ENCODE data around the gene NR4A1. TPM values are rescaled to one million over a fixed set of nuclear protein-coding genes. Genes with fewer than 3 reads are reported as not detected.

NR4A1 gene
- total RNA-seq, 1 donor from 2014 or later, result 46.1 TPM

GRCh38 chr12:52066346-52067080 lies 15.3 kb downstream of the NR4A1 start:
- intact Hi-C loops (cut with DNase I), result no loop called here
- ATAC-seq (ENCODE audit: poor library complexity), result no peak
- no peak for DNase-seq

- no peak for ATAC-seq (ENCODE audit: poor library complexity)
- intact Hi-C loops (cut with DNase I), result no loop called here
- DNase-seq, result no peak
Observed at GRCh38 chr12:52067081-52067374, 15.8 kb downstream of the NR4A1 start.

GRCh38 chr12:52069327-52070184 lies 18.3 kb downstream of the NR4A1 start, which contains the start of gene ATG101:
Gene ATG101 (plus strand): TSS chr12:52069978. CDS start chr12:52073651, 3,673 bp downstream.
- ATAC-seq (ENCODE audit: poor library complexity), result peak; percentile 99
- peak; percentile 92 for DNase-seq
- intact Hi-C loops (cut with DNase I), result no loop called here

- ATAC-seq (ENCODE audit: poor library complexity) (peak; percentile 32), DNase-seq (no peak)
- intact Hi-C loops (cut with DNase I), result no loop called here
Observed at GRCh38 chr12:52070185-52070925, 19.1 kb downstream of the NR4A1 start.

GRCh38 chr12:52073531-52074381 lies 22.5 kb downstream of the NR4A1 start:
- no peak for ATAC-seq (ENCODE audit: poor library complexity)
- no peak for DNase-seq
- intact Hi-C loops (cut with DNase I), result no loop called here

GRCh38 chr12:52074971-52075724 lies 23.9 kb downstream of the NR4A1 start:
- no peak for DNase-seq
- intact Hi-C loops (cut with DNase I), result no loop called here

GRCh38 chr12:52076811-52077210 lies 25.6 kb downstream of the NR4A1 start:
- no peak for ATAC-seq (ENCODE audit: poor library complexity)
- DNase-seq, result no peak
- intact Hi-C loops (cut with DNase I), result no loop called here

More at GRCh38 chr12:52074971-52075724, 23.9 kb downstream of the NR4A1 start:
- no peak for ATAC-seq (ENCODE audit: poor library complexity)

GRCh38 chr12:52078276-52078675 lies 27.0 kb downstream of the NR4A1 start:
- intact Hi-C loops (cut with DNase I), result no loop called here
- ATAC-seq (ENCODE audit: poor library complexity), result no peak
- DNase-seq, result no peak

GRCh38 chr12:52079576-52080402 lies 28.5 kb downstream of the NR4A1 start, which contains the start of gene SMIM41:
Gene SMIM41 (plus strand): TSS chr12:52079704. CDS start chr12:52079780, 76 bp downstream.
- ATAC-seq (ENCODE audit: poor library complexity) (peak; percentile 23), DNase-seq (no peak)
- intact Hi-C loops (cut with DNase I), result loop anchor here (5.0 kb wide), 2 partner anchors 52 to 77 kb away; no protein-coding TSS in a partner anchor

- intact Hi-C loops (cut with DNase I), result loop anchor here (5.0 kb wide), 2 partner anchors 53 to 78 kb away; no protein-coding TSS in a partner anchor
- DNase-seq, result no peak
- no peak for ATAC-seq (ENCODE audit: poor library complexity)
Observed at GRCh38 chr12:52080403-52081251, 29.4 kb downstream of the NR4A1 start.

- DNase-seq (no peak), ATAC-seq (ENCODE audit: poor library complexity) (no peak)
- intact Hi-C loops (cut with DNase I), result loop anchor here (5.0 kb wide), 2 partner anchors 54 to 79 kb away; no protein-coding TSS in a partner anchor
Observed at GRCh38 chr12:52081263-52081733, 30.1 kb downstream of the NR4A1 start.

- intact Hi-C loops (cut with DNase I), result loop anchor here (5.0 kb wide), 2 partner anchors 55 to 80 kb away; no protein-coding TSS in a partner anchor
- ATAC-seq (ENCODE audit: poor library complexity) (peak; percentile 49), DNase-seq (no peak)
Observed at GRCh38 chr12:52082026-52082668, 30.9 kb downstream of the NR4A1 start.

GRCh38 chr12:52082669-52082987 lies 31.4 kb downstream of the NR4A1 start:
- intact Hi-C loops (cut with DNase I), result loop anchor here (5.0 kb wide), 2 partner anchors 55 to 80 kb away; no protein-coding TSS in a partner anchor
- no peak for ATAC-seq (ENCODE audit: poor library complexity)
- DNase-seq, result no peak

- DNase-seq (peak; percentile 76), ATAC-seq (ENCODE audit: poor library complexity) (peak; percentile 70)
- intact Hi-C loops (cut with DNase I), result loop anchor here (5.0 kb wide), 2 partner anchors 56 to 81 kb away; no protein-coding TSS in a partner anchor
Observed at GRCh38 chr12:52082988-52083637, 31.9 kb downstream of the NR4A1 start.

GRCh38 chr12:52083638-52083996 lies 32.4 kb downstream of the NR4A1 start:
- no peak for DNase-seq
- intact Hi-C loops (cut with DNase I), result loop anchor here (5.0 kb wide), 2 partner anchors 56 to 81 kb away; no protein-coding TSS in a partner anchor

More at GRCh38 chr12:52083638-52083996, 32.4 kb downstream of the NR4A1 start:
- no peak for ATAC-seq (ENCODE audit: poor library complexity)
